Activated T-cell treated with anti-CD3 and anti-CD28 coated beads, Interleukin-2, amount 50 U/mL, for 4 hours (primary cell): Measurements from ENCODE around the gene PECR. TPM values are rescaled to one million over a fixed set of nuclear protein-coding genes. Genes with fewer than 3 reads are reported as not detected.
"Not testable (repeated sequence)": the region's sequence is repeated elsewhere in the genome, so short reads cannot be mapped to it uniquely, and the experiment has no call there.

Experiments
- ATAC-seq, 2 donors: fragments of 200-7000 bp; cut with Tn5 transposase; one replicate each; pipeline ENCODE4 v1.10.0; 2021
- DNase-seq: peaks from one replicate; pipeline ENCODE4 v3.0.0-alpha.2; 2020
- H3K27me3 Mint-ChIP-seq: one replicate; pipeline ENCODE4 v1.8.0; 2021; ENCODE audit warnings: low read depth, mixed read lengths
- H3K36me3 Mint-ChIP-seq: one replicate; pipeline ENCODE4 v1.8.0; 2022; ENCODE audit warnings: mixed read lengths; ENCODE audit not compliant: insufficient read depth
- H3K4me1 Mint-ChIP-seq: one replicate; pipeline ENCODE4 v1.8.0; 2021; ENCODE audit warnings: low read depth, mixed read lengths
- H3K4me3 Mint-ChIP-seq: one replicate; pipeline ENCODE4 v1.8.0; 2021; ENCODE audit warnings: mild to moderate bottlenecking, moderate library complexity, mixed read lengths
- H3K9me3 Mint-ChIP-seq: one replicate; pipeline ENCODE4 v1.8.0; 2021; ENCODE audit warnings: mixed read lengths
- total RNA-seq, 3 donors: library from RNA; stranded (reverse); gene quantifications; one replicate each; pipeline ENCODE4 v1.2.1, GENCODE V29; 2021

The PECR gene
- total RNA-seq, 3 donors from 2014 or later, result 4.7 to 6.9 (median 6.0) TPM

DNA sequence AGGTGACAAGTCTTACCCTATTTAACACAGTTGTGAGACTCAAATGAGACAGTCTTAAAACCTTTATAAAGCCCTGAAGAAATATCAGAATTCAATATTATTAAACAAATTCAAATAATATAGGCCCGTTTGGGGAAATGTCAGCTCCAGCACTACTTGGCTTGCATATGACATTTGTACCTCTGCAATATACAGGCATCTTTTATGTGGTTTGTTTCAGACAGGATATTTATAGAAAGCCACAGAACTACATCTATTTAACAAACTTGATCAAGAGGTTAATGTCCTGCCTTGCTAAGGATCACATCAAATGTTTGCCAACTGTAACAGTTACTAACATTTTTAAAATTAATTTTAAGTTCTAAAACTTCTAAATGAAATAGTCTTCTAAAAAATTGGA, 65.0 kb downstream of the PECR start:
- H3K4me3 Mint-ChIP-seq, result no peak overlapping the region

DNA sequence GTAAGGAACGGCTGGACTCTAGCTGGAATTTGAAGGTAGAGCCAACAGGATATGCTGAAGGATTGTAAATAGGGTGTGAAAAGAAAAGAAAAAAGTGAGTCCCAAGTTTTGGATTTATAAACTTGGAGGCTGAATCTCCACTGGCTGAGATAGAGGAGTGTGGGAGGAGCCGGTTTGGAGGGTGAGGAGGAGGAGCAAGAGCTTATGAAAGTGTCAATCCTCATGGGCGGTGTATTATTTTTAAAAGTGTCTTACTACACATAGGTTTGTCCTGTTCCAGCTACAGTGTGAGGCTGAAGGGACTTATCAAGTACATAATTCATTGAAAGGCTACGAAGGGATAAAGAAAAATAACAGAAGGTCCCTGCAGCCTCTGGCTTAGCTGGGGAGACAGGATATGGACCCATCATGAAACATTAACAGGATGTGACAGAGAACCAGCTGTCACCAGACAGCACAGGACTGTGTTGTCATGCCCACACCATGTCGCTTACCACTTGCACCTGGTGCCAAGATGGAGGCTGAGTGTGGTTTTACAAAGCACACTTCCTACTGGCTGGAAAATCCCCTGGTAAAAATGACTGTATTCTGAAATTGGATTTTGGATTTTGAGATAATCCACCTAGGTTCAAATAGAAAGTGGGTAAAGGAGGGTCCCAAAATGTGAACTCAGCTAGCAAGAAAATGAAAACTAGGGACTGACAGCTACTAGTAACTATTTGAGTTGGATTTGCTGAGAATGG, 65.7 kb downstream of the PECR start:
- H3K4me3 Mint-ChIP-seq, result peak overlapping the region; percentile 24
- no peaks in the 10 kb centered on the region for H3K9me3 Mint-ChIP-seq
- no peaks in the 10 kb centered on the region for H3K27me3 Mint-ChIP-seq
- peaks cover 47% of the 10 kb centered on the region for H3K4me1 Mint-ChIP-seq
- H3K36me3 Mint-ChIP-seq, result peaks cover 2% of the 10 kb centered on the region
- ATAC-seq (peak; percentile 65 to 68), DNase-seq (no peak)

More for the DNA sequence above, 65.0 kb downstream of the PECR start:
- peaks cover 2% of the 10 kb centered on the region for H3K36me3 Mint-ChIP-seq
- peaks cover 44% of the 10 kb centered on the region for H3K4me1 Mint-ChIP-seq
- DNase-seq, result no peak
- no peaks in the 10 kb centered on the region for H3K9me3 Mint-ChIP-seq
- no peak for ATAC-seq
- no peaks in the 10 kb centered on the region for H3K27me3 Mint-ChIP-seq

DNA sequence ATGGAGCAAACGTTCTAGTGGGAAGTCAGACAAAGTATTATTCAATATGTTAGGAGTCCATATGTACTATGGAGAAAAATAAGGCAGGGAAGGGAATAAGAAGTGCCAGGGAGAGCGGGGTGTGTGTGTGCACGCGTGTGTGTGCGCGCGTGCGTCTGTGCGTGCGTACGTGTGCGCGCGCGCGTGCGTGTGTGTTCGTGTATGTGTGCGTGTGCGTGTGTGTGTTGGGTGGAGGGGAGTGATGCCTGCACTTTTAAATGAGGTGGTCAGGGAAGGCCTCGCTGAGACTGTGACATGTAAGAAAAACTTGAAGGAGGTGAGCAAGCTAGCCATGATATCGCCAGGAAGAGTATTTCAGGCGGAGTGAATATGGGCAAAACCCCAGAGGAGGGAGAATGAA, 66.6 kb downstream of the PECR start:
- no peaks in the 10 kb centered on the region for H3K27me3 Mint-ChIP-seq
- ATAC-seq (no peak), DNase-seq (no peak)
- H3K9me3 Mint-ChIP-seq, result no peaks in the 10 kb centered on the region
- peaks cover 2% of the 10 kb centered on the region for H3K36me3 Mint-ChIP-seq
- no peak overlapping the region for H3K4me3 Mint-ChIP-seq
- H3K4me1 Mint-ChIP-seq, result peaks cover 47% of the 10 kb centered on the region

- ATAC-seq (no peak), DNase-seq (no peak)
- Mint-ChIP-seq H3K4me3 (peak overlapping the region; percentile 46), H3K27me3 (no peaks in the 10 kb centered on the region), H3K36me3 (peaks cover 2% of the 10 kb centered on the region), H3K4me1 (peaks cover 47% of the 10 kb centered on the region), H3K9me3 (no peaks in the 10 kb centered on the region)
Measured at GRCh38 chr2:216014006-216014405, 67.6 kb downstream of the PECR start.

GRCh38 chr2:216013080-216013909, 68.3 kb downstream of the PECR start, which contains the start of gene MREG:
Gene MREG (minus strand): TSS chr2:216013551. CDS start chr2:216013327, 224 bp downstream.
- Mint-ChIP-seq H3K27me3 (no peaks in the 10 kb centered on the region), H3K4me1 (peaks cover 47% of the 10 kb centered on the region), H3K9me3 (no peaks in the 10 kb centered on the region), H3K4me3 (peak within 1 kb of the TSS; percentile 91), H3K36me3 (no peaks in the 10 kb centered on the region)
- ATAC-seq (peak; percentile 86 to 88), DNase-seq (peak; percentile 78)

DNA sequence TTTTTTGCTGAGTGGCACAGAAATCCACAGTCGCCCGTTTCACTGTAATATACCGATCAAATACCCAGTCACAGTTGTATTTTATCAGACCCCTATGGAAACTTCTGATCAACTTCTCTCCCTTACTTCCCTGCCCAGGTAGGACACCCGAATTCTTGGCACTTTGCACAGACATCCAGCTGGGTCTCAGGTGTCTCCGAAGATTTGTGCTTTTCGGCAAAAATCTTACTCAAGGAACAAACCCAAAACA, 68.9 kb downstream of the PECR start:
- Mint-ChIP-seq H3K4me1 (peaks cover 47% of the 10 kb centered on the region), H3K4me3 (peak overlapping the region; percentile 91), H3K27me3 (no peaks in the 10 kb centered on the region), H3K36me3 (no peaks in the 10 kb centered on the region), H3K9me3 (no peaks in the 10 kb centered on the region)
- no peak for DNase-seq
- ATAC-seq, result no peak

- Mint-ChIP-seq H3K27me3 (no peaks in the 10 kb centered on the region), H3K4me1 (peaks cover 42% of the 10 kb centered on the region), H3K9me3 (no peaks in the 10 kb centered on the region), H3K4me3 (peak overlapping the region; percentile 91), H3K36me3 (no peaks in the 10 kb centered on the region)
- ATAC-seq (no peak), DNase-seq (no peak)
Measured at GRCh38 chr2:216012133-216012829, 69.3 kb downstream of the PECR start.

DNA sequence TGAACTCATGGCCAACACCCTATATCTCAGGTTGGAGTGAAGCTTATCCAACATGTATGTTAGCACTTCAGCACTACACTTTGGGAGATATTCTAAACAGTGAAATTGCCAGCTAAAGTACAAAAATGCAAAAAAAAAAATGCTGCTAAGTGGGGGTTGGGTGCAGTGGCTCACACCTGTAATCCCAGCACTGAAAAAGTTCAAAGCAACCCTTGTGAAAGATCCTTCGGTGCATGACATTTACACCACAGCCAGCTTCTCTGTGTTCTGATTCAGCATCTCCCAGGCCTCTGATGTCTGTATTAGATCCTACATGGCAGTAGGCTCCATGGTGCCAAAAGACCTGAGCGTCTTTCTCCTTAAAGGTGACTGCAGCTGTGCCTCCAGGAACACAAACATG, 72.4 kb downstream of the PECR start:
- H3K36me3 Mint-ChIP-seq, H3K9me3 Mint-ChIP-seq, H3K4me3 Mint-ChIP-seq, ATAC-seq, DNase-seq, H3K27me3 Mint-ChIP-seq: not testable (repeated sequence)
- H3K4me1 Mint-ChIP-seq, result peaks cover 41% of the 10 kb centered on the region

GRCh38 chr2:216008387-216008786, 73.2 kb downstream of the PECR start:
- DNase-seq (no peak), ATAC-seq (no peak)
- H3K27me3 Mint-ChIP-seq, result no peaks in the 10 kb centered on the region
- H3K36me3 Mint-ChIP-seq, result peaks cover 3% of the 10 kb centered on the region
- no peak overlapping the region for H3K4me3 Mint-ChIP-seq
- peaks cover 46% of the 10 kb centered on the region for H3K4me1 Mint-ChIP-seq
- H3K9me3 Mint-ChIP-seq, result no peaks in the 10 kb centered on the region

- DNase-seq (peak; percentile 14), ATAC-seq (peak; percentile 55 to 66)
- Mint-ChIP-seq H3K36me3 (peaks cover 3% of the 10 kb centered on the region), H3K4me1 (peaks cover 46% of the 10 kb centered on the region), H3K9me3 (no peaks in the 10 kb centered on the region), H3K4me3 (peak overlapping the region; percentile 60), H3K27me3 (no peaks in the 10 kb centered on the region)
Measured at GRCh38 chr2:216006164-216006663, 75.4 kb downstream of the PECR start.

- Mint-ChIP-seq H3K27me3 (no peaks in the 10 kb centered on the region), H3K36me3 (peaks cover 3% of the 10 kb centered on the region), H3K9me3 (no peaks in the 10 kb centered on the region), H3K4me1 (peaks cover 46% of the 10 kb centered on the region), H3K4me3 (peak overlapping the region; percentile 1)
- DNase-seq, result no peak
- peak; percentile 36 to 56 for ATAC-seq
Measured at GRCh38 chr2:216004697-216005283, 76.8 kb downstream of the PECR start.

GRCh38 chr2:216003876-216004696, 77.5 kb downstream of the PECR start:
- no peak for ATAC-seq
- no peak overlapping the region for H3K4me3 Mint-ChIP-seq
- peaks cover 3% of the 10 kb centered on the region for H3K36me3 Mint-ChIP-seq
- H3K9me3 Mint-ChIP-seq, result no peaks in the 10 kb centered on the region
- H3K4me1 Mint-ChIP-seq, result peaks cover 46% of the 10 kb centered on the region
- no peaks in the 10 kb centered on the region for H3K27me3 Mint-ChIP-seq
- DNase-seq, result no peak

DNA sequence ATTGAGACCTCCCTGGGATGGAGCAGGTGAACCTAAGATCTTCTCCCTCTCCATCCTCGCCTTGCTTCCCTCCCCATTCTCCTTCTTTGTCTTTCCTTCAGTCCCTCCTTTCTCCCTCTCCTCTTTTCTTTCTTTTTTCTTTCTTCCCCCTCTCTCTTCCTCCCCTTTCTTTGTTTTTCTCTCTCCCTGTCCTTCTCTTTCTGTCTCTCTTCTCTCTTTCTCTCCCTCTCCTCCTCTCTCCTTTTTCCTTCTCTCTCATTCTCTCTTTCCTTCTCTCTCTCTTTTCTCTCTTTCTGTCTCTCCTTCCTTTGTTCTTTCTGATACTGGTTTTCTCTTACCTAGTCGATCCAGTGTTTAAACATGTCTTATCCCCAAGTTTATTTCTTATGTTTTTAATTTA, 78.9 kb downstream of the PECR start:
- ATAC-seq (no peak), DNase-seq (no peak)
- H3K9me3 Mint-ChIP-seq, result no peaks in the 10 kb centered on the region
- peaks cover 49% of the 10 kb centered on the region for H3K4me1 Mint-ChIP-seq
- H3K27me3 Mint-ChIP-seq, result no peaks in the 10 kb centered on the region
- H3K4me3 Mint-ChIP-seq, result no peak overlapping the region
- peaks cover 3% of the 10 kb centered on the region for H3K36me3 Mint-ChIP-seq
